Neural progenitor cell (in vitro differentiated cells): ENCODE measurements around the gene ADGRA3.

Source experiments
- EZH2 ChIP-seq: fragments of 200-600 bp; sonication (generic); IDR thresholded peaks from 2 replicates; pipeline ENCODE4 v1.6.1; 2017; ENCODE audit warnings: antibody characterized with exemption, mild to moderate bottlenecking, moderate library complexity
- TF ChIP-seq, protein P1 (sequence below): fragments of 200-600 bp; sonication (generic); IDR thresholded peaks from 2 replicates; pipeline ENCODE4 v1.5.1; 2017; ENCODE audit warnings: antibody characterized with exemption, mild to moderate bottlenecking

DNA sequence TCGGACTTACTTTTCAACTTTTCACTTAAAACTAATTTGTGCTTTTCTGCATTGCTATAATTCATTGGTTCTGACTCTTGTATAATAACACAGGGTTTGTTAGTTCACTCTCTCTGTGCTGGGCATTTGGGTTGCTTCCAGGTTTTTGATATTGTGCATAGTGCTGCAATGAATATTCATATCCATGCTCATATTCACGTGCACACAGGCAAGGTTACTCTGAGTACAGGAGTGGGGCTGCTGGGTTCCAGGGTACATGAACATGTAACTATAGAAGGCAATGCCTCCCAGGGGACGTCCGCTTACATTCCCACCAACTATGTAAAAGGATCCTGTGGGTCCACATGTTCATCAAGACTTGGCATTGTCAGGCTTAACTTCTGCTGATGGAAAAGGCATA is 117.2 kb downstream of the ADGRA3 start:
- no peak for TF ChIP-seq EZH2
- TF ChIP-seq, protein P1, sequence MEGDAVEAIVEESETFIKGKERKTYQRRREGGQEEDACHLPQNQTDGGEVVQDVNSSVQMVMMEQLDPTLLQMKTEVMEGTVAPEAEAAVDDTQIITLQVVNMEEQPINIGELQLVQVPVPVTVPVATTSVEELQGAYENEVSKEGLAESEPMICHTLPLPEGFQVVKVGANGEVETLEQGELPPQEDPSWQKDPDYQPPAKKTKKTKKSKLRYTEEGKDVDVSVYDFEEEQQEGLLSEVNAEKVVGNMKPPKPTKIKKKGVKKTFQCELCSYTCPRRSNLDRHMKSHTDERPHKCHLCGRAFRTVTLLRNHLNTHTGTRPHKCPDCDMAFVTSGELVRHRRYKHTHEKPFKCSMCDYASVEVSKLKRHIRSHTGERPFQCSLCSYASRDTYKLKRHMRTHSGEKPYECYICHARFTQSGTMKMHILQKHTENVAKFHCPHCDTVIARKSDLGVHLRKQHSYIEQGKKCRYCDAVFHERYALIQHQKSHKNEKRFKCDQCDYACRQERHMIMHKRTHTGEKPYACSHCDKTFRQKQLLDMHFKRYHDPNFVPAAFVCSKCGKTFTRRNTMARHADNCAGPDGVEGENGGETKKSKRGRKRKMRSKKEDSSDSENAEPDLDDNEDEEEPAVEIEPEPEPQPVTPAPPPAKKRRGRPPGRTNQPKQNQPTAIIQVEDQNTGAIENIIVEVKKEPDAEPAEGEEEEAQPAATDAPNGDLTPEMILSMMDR = no peak
